Esophagus muscularis mucosa (tissue), 4 donors: ENCODE measurements around the gene DACH1. TPM values are rescaled to one million over a fixed set of nuclear protein-coding genes. Genes with fewer than 3 reads are reported as not detected.

ENCODE experiments used
- DNase-seq: peaks from one replicate; pipeline ENCODE4 v3.0.0-alpha.2; 2017; ENCODE audit errors: extremely low spot score
- H3K27ac ChIP-seq, 4 donors: fragments of 200-600 bp; sonication (generic); replicated peaks in 1 of 4; 1 replicate in 3 of 4; 2 replicates in 1 of 4; pipeline ENCODE4 v1.5.1; 2016 to 2019; ENCODE audit warnings: mild to moderate bottlenecking in 1 of 4
- H3K27me3 ChIP-seq, 4 donors: fragments of 200-600 bp; sonication (generic); one replicate each; pipeline versions ENCODE4 v1.5.1 to v1.6.0; 2016 to 2019
- H3K36me3 ChIP-seq, 4 donors: fragments of 200-600 bp; sonication (generic); one replicate each; pipeline ENCODE4 v1.5.1; 2016 to 2019
- H3K4me1 ChIP-seq, 4 donors: fragments of 200-600 bp; sonication (generic); one replicate each; pipeline ENCODE4 v1.5.1; 2016 to 2019
- H3K4me3 ChIP-seq, 4 donors: fragments of 200-600 bp; sonication (generic); 1 replicate in 2 of 4; 2 replicates in 2 of 4; pipeline ENCODE4 v1.5.1; 2016 to 2019; ENCODE audit warnings: mild to moderate bottlenecking in 4 of 4, moderate library complexity in 1 of 4
- H3K9me3 ChIP-seq, 4 donors: fragments of 200-600 bp; sonication (generic); 1 replicate in 3 of 4; 2 replicates in 1 of 4; pipeline ENCODE4 v1.5.1; 2016 to 2019
- CTCF ChIP-seq, 3 experiments: fragments of 200-600 bp in 2 of 3; fragments of 450-650 bp in 1 of 3; sonication (generic) in 2 of 3; IDR thresholded peaks; one replicate each; pipeline ENCODE4 v1.5.1; 2017 to 2019; ENCODE audit warnings: antibody characterized with exemption in 3 of 3, mild to moderate bottlenecking in 2 of 3, moderate library complexity in 1 of 3
- EP300 ChIP-seq: sonication (generic); formaldehyde crosslinking; IDR thresholded peaks from one replicate; pipeline ENCODE4 v1.6.1; 2017; ENCODE audit warnings: antibody characterized with exemption
- POLR2A ChIP-seq: fragments of 450-650 bp; IDR thresholded peaks from one replicate; pipeline ENCODE4 v1.6.1; 2017; ENCODE audit warnings: antibody characterized with exemption, moderate library complexity, mild to moderate bottlenecking, low read depth
- POLR2AphosphoS5 ChIP-seq, 2 donors: sonication (generic); formaldehyde crosslinking; IDR thresholded peaks; one replicate each; pipeline ENCODE4 v1.6.1; 2017; ENCODE audit warnings: antibody characterized with exemption in 2 of 2
- WGBS: methylation state at CpG from one replicate; pipeline ENCODE4 v1.1.5; 2018; 5-methylcytosine and 5-hydroxymethylcytosine counted together
- intact Hi-C: fragments of 100-400 bp; cut with DNase I; formaldehyde crosslinking; loops from one replicate; pipeline ENCODE4 v1.15.1; 2023
- total RNA-seq, 4 donors: library from RNA; depleted of rRNA; stranded (reverse); fragments of >200 nt; gene quantifications; one replicate each; pipeline versions ENCODE4 v1.1.0 to v1.2.1, GENCODE V29; 2016

The DACH1 gene
- total RNA-seq, 4 donors from 2014 or later: 1.2 to 2.0 (median 1.5) TPM

- no peaks in the 10 kb centered on the region for H3K36me3 ChIP-seq
- no peaks in the 10 kb centered on the region for H3K9me3 ChIP-seq
- no peaks in the 10 kb centered on the region for H3K4me1 ChIP-seq
- H3K27me3 ChIP-seq: no peaks in the 10 kb centered on the region
- TF ChIP-seq EP300 (no peak), POLR2A (no peak), CTCF (IDR thresholded peaks at IDR 0.05) (no peak), POLR2AphosphoS5 (IDR thresholded peaks at IDR 0.05) (no peak)
- DNase-seq: no peak
- no peak overlapping the region for H3K4me3 ChIP-seq
- intact Hi-C loops: no loop called here
- no peak overlapping the region for H3K27ac ChIP-seq
Observed at GRCh38 chr13:71483733-71484132, 383.3 kb downstream of the DACH1 start.

- intact Hi-C loops: no loop called here
- no peaks in the 10 kb centered on the region for H3K36me3 ChIP-seq
- H3K9me3 ChIP-seq: no peaks in the 10 kb centered on the region
- H3K4me3 ChIP-seq: no peak overlapping the region
- no peaks in the 10 kb centered on the region for H3K27me3 ChIP-seq
- H3K27ac ChIP-seq: no peak overlapping the region
- TF ChIP-seq POLR2A (no peak), EP300 (no peak), POLR2AphosphoS5 (IDR thresholded peaks at IDR 0.05) (no peak), CTCF (IDR thresholded peaks at IDR 0.05) (no peak)
- H3K4me1 ChIP-seq: no peaks in the 10 kb centered on the region
- 97% methylated on average over 3 of the region's 3 CpGs for WGBS
- DNase-seq: no peak
Observed at GRCh38 chr13:71481501-71481900, 385.5 kb downstream of the DACH1 start.

GRCh38 chr13:71481046-71481445 lies 386.0 kb downstream of the DACH1 start:
- 79% methylated on average over 1 of the region's 1 CpG for WGBS
- intact Hi-C loops: no loop called here
- TF ChIP-seq CTCF (IDR thresholded peaks at IDR 0.05): no peak
- TF ChIP-seq POLR2AphosphoS5 (IDR thresholded peaks at IDR 0.05): no peak
- TF ChIP-seq EP300: no peak
- TF ChIP-seq POLR2A: no peak

GRCh38 chr13:71477735-71478134 lies 389.3 kb downstream of the DACH1 start:
- no peak overlapping the region for H3K4me3 ChIP-seq
- H3K36me3 ChIP-seq: no peaks in the 10 kb centered on the region
- intact Hi-C loops: no loop called here
- H3K27ac ChIP-seq: no peak overlapping the region
- TF ChIP-seq CTCF (IDR thresholded peaks at IDR 0.05) (no peak), POLR2A (no peak), EP300 (no peak), POLR2AphosphoS5 (IDR thresholded peaks at IDR 0.05) (no peak)
- H3K4me1 ChIP-seq: no peaks in the 10 kb centered on the region
- H3K27me3 ChIP-seq: no peaks in the 10 kb centered on the region
- no peaks in the 10 kb centered on the region for H3K9me3 ChIP-seq
- 80% methylated on average over 6 of the region's 6 CpGs for WGBS
- DNase-seq: no peak

More at GRCh38 chr13:71481046-71481445, 386.0 kb downstream of the DACH1 start:
- Histone ChIP-seq H3K27me3 (no peaks in the 10 kb centered on the region), H3K4me1 (no peaks in the 10 kb centered on the region), H3K9me3 (no peaks in the 10 kb centered on the region), H3K4me3 (no peak overlapping the region), H3K36me3 (no peaks in the 10 kb centered on the region), H3K27ac (no peak overlapping the region)
- no peak for DNase-seq

GRCh38 chr13:71474936-71475335 lies 392.1 kb downstream of the DACH1 start:
- no peak overlapping the region for H3K27ac ChIP-seq
- DNase-seq: no peak
- H3K4me1 ChIP-seq: no peaks in the 10 kb centered on the region
- H3K27me3 ChIP-seq: no peaks in the 10 kb centered on the region
- H3K4me3 ChIP-seq: no peak overlapping the region
- H3K9me3 ChIP-seq: no peaks in the 10 kb centered on the region
- TF ChIP-seq EP300: no peak
- intact Hi-C loops: no loop called here
- 76% methylated on average over 3 of the region's 3 CpGs for WGBS
- H3K36me3 ChIP-seq: no peaks in the 10 kb centered on the region
